ENCODE data around the gene TTLL7.

The TTLL7 gene

DNA sequence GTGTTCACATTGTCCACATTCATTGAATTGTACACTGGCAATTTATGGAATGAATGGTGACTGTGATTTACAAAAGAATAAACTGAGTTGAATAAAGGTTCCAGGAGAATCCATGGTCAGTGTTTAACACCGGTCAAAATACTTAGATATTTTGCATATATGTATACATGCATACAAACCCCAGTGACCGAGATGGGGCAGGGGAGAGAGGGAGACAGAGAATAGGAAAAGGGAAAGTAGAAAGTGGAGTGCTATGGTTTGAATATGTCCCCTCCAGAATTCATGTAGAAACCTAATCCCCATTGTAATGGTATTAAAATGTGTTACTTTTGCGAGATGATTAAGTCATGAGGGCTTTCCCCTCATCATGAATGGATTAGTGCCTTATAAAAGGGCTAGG is 154.4 kb downstream of the TTLL7 start:
- TF ChIP-seq, protein P1, sequence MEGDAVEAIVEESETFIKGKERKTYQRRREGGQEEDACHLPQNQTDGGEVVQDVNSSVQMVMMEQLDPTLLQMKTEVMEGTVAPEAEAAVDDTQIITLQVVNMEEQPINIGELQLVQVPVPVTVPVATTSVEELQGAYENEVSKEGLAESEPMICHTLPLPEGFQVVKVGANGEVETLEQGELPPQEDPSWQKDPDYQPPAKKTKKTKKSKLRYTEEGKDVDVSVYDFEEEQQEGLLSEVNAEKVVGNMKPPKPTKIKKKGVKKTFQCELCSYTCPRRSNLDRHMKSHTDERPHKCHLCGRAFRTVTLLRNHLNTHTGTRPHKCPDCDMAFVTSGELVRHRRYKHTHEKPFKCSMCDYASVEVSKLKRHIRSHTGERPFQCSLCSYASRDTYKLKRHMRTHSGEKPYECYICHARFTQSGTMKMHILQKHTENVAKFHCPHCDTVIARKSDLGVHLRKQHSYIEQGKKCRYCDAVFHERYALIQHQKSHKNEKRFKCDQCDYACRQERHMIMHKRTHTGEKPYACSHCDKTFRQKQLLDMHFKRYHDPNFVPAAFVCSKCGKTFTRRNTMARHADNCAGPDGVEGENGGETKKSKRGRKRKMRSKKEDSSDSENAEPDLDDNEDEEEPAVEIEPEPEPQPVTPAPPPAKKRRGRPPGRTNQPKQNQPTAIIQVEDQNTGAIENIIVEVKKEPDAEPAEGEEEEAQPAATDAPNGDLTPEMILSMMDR (IDR thresholded peaks at IDR 0.05; ENCODE audit: extremely low read depth, missing control alignments), result no peak
- DNase-seq (ENCODE audit: low spot score), result no peak

DNA sequence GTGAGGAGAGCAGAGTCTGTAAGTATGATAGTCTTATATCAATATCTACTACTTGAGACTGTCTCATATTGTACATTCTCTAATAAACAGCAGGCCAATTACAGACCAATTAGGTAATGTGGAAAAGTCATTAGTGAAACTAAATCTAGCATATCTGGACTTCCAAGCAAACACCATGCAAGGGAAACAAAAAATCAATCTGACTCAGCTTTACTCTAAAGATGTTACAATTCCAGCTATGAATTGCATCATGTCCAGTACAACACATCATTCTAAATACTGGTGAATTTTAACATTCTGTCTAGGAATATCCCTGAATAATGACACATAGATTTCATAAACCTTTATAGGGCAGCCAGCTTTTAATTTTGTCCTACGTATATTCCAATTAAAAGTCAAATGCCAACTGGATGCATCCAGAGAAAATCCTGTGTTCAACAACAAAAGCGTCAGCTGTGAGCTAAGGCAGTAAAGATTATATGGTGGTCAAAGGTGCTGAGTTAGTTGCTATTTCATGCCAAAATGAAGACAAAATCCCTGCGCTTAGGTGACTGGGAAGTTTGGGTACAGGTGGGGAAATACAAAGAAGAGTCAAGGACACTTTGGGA is 159.3 kb downstream of the TTLL7 start:
- TF ChIP-seq, protein P1 (IDR thresholded peaks at IDR 0.05; ENCODE audit: extremely low read depth, missing control alignments), result no peak
- no peak for DNase-seq (ENCODE audit: low spot score)

DNA sequence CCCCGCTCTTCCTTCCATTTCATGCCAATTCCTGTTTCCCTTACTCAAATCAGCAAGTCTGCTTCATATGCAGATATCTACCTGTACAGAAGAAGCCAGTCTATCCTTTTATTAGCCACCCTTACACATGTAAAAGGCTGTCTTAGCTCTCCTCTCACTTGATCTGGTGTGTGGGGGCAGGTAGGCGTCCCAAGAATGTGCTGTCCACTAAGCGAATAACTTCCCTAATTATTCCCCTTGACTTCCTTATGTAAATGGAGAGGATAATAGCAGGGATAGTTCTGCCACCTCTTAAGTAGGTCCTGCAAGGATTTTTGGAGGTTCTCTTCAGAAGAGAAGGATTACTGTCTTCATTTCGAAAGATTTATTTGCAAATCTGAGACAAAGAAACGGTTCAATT is 160.4 kb downstream of the TTLL7 start:
- TF ChIP-seq, protein P1 (IDR thresholded peaks at IDR 0.05; ENCODE audit: extremely low read depth, missing control alignments), result no peak
- no peak for DNase-seq (ENCODE audit: low spot score)

DNA sequence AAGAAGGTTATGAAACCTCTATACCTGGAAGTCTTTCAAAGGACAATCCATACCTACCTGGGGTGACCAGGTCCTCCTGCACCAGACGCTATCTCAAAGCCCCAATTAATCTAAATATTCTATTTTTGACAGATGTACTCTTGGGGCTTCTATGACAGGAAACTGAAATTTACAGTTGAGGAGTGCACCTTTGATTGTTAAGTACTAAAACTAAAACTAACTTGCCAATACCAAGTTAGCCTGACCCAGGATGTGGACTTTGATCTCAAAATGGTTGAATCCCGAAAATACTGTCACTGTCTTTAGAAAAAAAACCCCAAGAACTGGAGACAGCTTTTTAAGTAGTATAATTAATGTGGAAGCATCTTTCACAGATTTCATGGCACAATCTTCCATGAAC is 162.4 kb downstream of the TTLL7 start:
- no peak for DNase-seq (ENCODE audit: low spot score)
- TF ChIP-seq, protein P1 (IDR thresholded peaks at IDR 0.05; ENCODE audit: extremely low read depth, missing control alignments), result no peak

DNA sequence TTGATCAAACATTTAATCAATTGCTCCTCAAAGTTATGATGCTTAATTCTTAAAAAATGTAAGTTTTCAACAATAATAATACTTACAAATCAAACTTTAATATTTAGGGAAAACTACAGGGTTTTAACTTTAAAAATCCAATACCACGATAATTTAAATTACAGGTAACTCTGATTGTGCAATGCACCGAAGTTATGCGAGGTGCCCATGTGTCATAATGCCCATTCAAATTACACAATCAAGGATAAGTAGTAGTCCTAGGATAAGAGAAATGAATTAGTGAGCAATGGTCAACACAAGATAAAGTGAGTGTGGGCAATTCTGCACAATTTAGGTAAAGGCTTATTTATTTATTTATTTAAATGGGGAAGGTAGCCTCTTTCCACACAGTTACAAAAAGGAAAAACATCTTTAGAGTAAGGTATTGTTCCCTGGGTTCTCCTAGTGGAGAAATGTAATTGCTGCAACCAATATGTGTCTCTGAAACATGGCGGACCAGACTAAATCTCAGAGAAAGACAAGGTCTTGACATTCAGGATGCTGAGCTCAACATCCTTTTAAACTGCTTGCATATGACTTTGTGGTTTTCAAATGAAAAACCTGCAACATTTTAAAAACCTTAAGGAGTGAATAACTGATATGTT is 164.2 kb downstream of the TTLL7 start:
- TF ChIP-seq, protein P1 (IDR thresholded peaks at IDR 0.05; ENCODE audit: extremely low read depth, missing control alignments), result no peak

DNA sequence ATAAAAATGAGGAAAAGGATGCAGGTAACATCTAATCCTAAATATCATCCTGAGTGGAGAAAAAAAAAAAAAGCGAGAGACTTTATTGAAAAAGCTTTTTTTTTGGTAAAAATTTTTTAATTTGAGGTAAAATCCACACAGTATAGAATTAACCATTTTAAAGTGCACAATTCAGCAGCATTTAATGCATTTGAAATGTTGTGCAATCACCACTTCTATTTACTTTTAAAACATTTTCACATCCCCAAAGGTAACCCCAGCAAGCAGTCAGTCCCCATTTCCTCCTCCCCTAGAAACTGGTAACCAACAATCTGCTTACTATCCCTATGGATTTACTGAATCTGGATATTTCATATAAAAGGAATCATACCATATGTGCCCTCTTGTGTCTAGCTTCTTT is 166.7 kb downstream of the TTLL7 start:
- TF ChIP-seq, protein P1 (IDR thresholded peaks at IDR 0.05; ENCODE audit: extremely low read depth, missing control alignments), result no peak
- no peak for DNase-seq (ENCODE audit: low spot score)

More for the DNA sequence above, 164.2 kb downstream of the TTLL7 start:
- DNase-seq (ENCODE audit: low spot score), result no peak

DNA sequence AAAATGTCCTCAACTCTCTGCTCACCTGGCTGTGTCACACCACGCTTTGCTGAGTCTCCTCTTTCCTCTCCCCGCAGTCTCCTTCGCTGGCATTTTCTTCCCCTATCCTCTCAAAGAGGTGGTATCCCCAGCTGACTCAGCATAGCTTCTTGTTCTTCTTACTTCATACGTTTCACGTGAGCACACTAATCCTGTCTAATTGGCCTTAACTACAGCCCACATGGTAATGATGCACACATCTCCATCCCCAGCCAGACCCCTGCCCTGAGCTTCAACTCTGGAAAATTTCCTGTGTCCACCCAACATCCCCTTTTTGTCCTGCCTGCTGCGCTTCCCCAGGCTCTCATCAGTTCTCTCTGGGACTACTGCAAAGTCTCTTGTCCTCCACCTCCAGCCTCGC is 169.8 kb downstream of the TTLL7 start:
- TF ChIP-seq, protein P1 (IDR thresholded peaks at IDR 0.05; ENCODE audit: extremely low read depth, missing control alignments), result no peak

More for the DNA sequence above, 169.8 kb downstream of the TTLL7 start:
- no peak for DNase-seq (ENCODE audit: low spot score)

Measured in GM20000 (cell line).